HepG2 (cell line): ENCODE data around the gene CAMSAP1. TPM values are rescaled to one million over a fixed set of nuclear protein-coding genes. Genes with fewer than 3 reads are reported as not detected.

Source experiments
- CAMTA2 ChIP-seq: sonication (generic); formaldehyde crosslinking; IDR thresholded peaks from 2 replicates; pipeline ENCODE4 v1.4.0; 2020; ENCODE audit warnings: mild to moderate bottlenecking, missing genetic modification reagents, borderline replicate concordance
- MED13 ChIP-seq: sonication (generic); formaldehyde crosslinking; IDR thresholded peaks from 2 replicates; pipeline ENCODE4 v1.5.0; 2020; ENCODE audit warnings: missing genetic modification reagents
- MEIS1 ChIP-seq: sonication (generic); formaldehyde crosslinking; IDR thresholded peaks from 2 replicates; pipeline ENCODE4 v1.9.0; 2021; ENCODE audit warnings: mild to moderate bottlenecking, missing genetic modification reagents, moderate library complexity, borderline replicate concordance
- NCOA2 ChIP-seq: sonication (generic); formaldehyde crosslinking; IDR thresholded peaks from 2 replicates; pipeline ENCODE4 v1.8.0; 2022; ENCODE audit warnings: inconsistent platforms
- PAX8 ChIP-seq: sonication (generic); formaldehyde crosslinking; IDR thresholded peaks from 2 replicates; pipeline ENCODE4 v1.8.0; 2022; ENCODE audit warnings: mild to moderate bottlenecking, missing genetic modification reagents, borderline replicate concordance
- PHF20 ChIP-seq: sonication (generic); formaldehyde crosslinking; IDR thresholded peaks from 2 replicates; pipeline ENCODE4 v1.5.0; 2020; ENCODE audit warnings: mild to moderate bottlenecking, missing genetic modification reagents
- POLR2A ChIP-seq, 2 experiments: IDR thresholded peaks; 2 replicates each; pipeline ENCODE4 v1.6.1; 2011; ENCODE audit warnings: low read depth in 2 of 2, low read length in 2 of 2, mild to moderate bottlenecking in 1 of 2, moderate library complexity in 1 of 2; ENCODE audit not compliant: insufficient read depth in 1 of 2
- POLR2AphosphoS2 ChIP-seq: IDR thresholded peaks from 2 replicates; pipeline ENCODE4 v1.6.1; 2011; ENCODE audit warnings: low read depth, low read length, improper control_type of control experiment
- PTBP1 ChIP-seq: fragments of 200-400 bp; formaldehyde crosslinking; IDR thresholded peaks from 2 replicates; pipeline ENCODE4 v1.6.1; 2018; ENCODE audit warnings: low read length, low read depth; ENCODE audit not compliant: poor library complexity, severe bottlenecking
- SMARCC2 ChIP-seq: fragments of 450-650 bp; IDR thresholded peaks from 2 replicates; pipeline ENCODE4 v1.6.1; 2017; ENCODE audit warnings: antibody characterized with exemption, mild to moderate bottlenecking
- SRY ChIP-seq: sonication (generic); formaldehyde crosslinking; IDR thresholded peaks from 2 replicates; pipeline ENCODE4 v1.8.0; 2022; ENCODE audit warnings: mild to moderate bottlenecking, missing genetic modification reagents
- TAF1 ChIP-seq: sonication (generic); formaldehyde crosslinking; IDR thresholded peaks from 2 replicates; pipeline ENCODE4 v1.4.0; 2020; ENCODE audit warnings: missing genetic modification reagents
- ZBTB21 ChIP-seq: sonication (generic); formaldehyde crosslinking; IDR thresholded peaks from 2 replicates; pipeline ENCODE4 v1.4.0; 2020; ENCODE audit warnings: missing genetic modification reagents
- ZBTB38 ChIP-seq: sonication (generic); formaldehyde crosslinking; IDR thresholded peaks from 2 replicates; pipeline ENCODE4 v1.5.1; 2020; ENCODE audit warnings: mild to moderate bottlenecking, missing genetic modification reagents
- ZC3H13 ChIP-seq: sonication (generic); formaldehyde crosslinking; IDR thresholded peaks from 2 replicates; pipeline ENCODE4 v1.8.1; 2023; ENCODE audit warnings: mild to moderate bottlenecking, missing genetic modification reagents, moderate library complexity
- ZNF160 ChIP-seq: sonication (generic); formaldehyde crosslinking; IDR thresholded peaks from 2 replicates; pipeline ENCODE4 v1.8.0; 2022; ENCODE audit warnings: mild to moderate bottlenecking, inconsistent platforms, missing genetic modification reagents
- ZNF367 ChIP-seq: sonication (generic); formaldehyde crosslinking; IDR thresholded peaks from 2 replicates; pipeline ENCODE4 v1.4.0; 2020; ENCODE audit warnings: missing genetic modification reagents, borderline replicate concordance
- ZNF484 ChIP-seq: sonication (generic); formaldehyde crosslinking; IDR thresholded peaks from 2 replicates; pipeline ENCODE4 v1.5.1; 2020; ENCODE audit warnings: mild to moderate bottlenecking, low read depth, missing genetic modification reagents, borderline replicate concordance
- ZNF567 ChIP-seq: sonication (generic); formaldehyde crosslinking; IDR thresholded peaks from 2 replicates; pipeline ENCODE4 v1.8.1; 2023; ENCODE audit warnings: mild to moderate bottlenecking, missing genetic modification reagents, borderline replicate concordance
- polyA plus RNA-seq, 8 experiments: library from polyadenylated mRNA; depleted of rRNA in 3 of 8; stranded (reverse) in 7 of 8; unstranded in 1 of 8; fragments of >200 nt; fragmentation: Illumina TruSeq in 4 of 8; extraction: Trizol in 4 of 8; gene quantifications; 2 replicates each; pipeline versions ENCODE4 v1.2.1 to v1.2.3, GENCODE V29; 2011 to 2016; ENCODE audit warnings: low read depth in 4 of 8, missing spikeins in 1 of 8, mixed read lengths in 1 of 8; ENCODE audit not compliant: insufficient read depth in 1 of 8
- total RNA-seq, 5 experiments: library from RNA; depleted of rRNA; stranded (reverse); fragments of >200 nt; fragmentation: Illumina TruSeq; extraction: Trizol; gene quantifications; 2 replicates each; pipeline ENCODE4 v1.2.3, GENCODE V29; 2016; ENCODE audit warnings: low read depth in 1 of 5
- TF ChIP-seq, protein P1 (sequence below), 2 experiments: IDR thresholded peaks; 2 replicates each; pipeline ENCODE4 v1.6.1; 2011 to 2012; ENCODE audit warnings: low read length in 2 of 2, borderline replicate concordance in 1 of 2, low read depth in 1 of 2, mild to moderate bottlenecking in 1 of 2, moderate library complexity in 1 of 2
- TF ChIP-seq, protein P2 (sequence below): IDR thresholded peaks from 2 replicates; pipeline ENCODE4 v1.6.1; 2016; ENCODE audit warnings: mild to moderate bottlenecking, missing biosample characterization, missing genetic modification reagents
- TF ChIP-seq, protein P3 (sequence below): IDR thresholded peaks from 2 replicates; pipeline ENCODE4 v1.6.1; 2016; ENCODE audit warnings: low read depth, missing genetic modification reagents, missing compliant biosample characterization

The CAMSAP1 gene
- total and polyA plus RNA-seq, 2 of the 13 experiments (the other 11 are each of a cell fraction or from before 2014, with no cell fraction given) = 3.8 to 12.4 TPM

DNA sequence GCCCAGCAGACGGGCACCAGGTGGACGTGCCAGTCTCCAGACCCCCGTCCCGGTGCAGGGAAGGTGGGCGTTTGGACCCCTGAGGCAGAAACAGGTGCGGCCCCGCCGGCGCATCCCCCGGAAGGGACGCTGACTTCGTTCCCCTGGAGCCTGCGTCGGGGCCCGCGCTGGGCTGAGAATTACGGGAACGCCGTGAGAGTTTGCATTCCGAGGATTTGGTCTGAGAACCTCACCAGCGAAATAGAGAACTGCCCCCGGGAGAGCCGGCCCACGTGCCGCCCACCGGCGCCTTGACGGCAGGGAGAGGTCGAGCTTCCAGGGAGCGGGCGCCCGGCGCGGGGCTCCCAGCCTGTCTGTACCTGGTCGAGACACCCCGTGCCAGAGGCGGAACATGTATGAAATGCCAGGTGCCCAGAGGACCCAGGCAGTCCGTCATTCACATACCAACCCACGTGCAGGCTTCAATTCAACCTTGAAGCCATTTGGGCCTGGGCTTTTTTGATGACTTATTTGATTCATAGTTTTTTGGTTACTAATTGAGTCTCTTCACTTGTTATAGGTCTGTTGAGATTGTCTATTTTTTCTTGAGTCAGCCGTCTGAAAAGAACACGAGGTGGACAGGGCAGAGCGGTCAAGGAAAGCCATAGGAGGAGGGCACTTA is 877 bp upstream of the CAMSAP1 start (continued):
- TF ChIP-seq, protein P1, sequence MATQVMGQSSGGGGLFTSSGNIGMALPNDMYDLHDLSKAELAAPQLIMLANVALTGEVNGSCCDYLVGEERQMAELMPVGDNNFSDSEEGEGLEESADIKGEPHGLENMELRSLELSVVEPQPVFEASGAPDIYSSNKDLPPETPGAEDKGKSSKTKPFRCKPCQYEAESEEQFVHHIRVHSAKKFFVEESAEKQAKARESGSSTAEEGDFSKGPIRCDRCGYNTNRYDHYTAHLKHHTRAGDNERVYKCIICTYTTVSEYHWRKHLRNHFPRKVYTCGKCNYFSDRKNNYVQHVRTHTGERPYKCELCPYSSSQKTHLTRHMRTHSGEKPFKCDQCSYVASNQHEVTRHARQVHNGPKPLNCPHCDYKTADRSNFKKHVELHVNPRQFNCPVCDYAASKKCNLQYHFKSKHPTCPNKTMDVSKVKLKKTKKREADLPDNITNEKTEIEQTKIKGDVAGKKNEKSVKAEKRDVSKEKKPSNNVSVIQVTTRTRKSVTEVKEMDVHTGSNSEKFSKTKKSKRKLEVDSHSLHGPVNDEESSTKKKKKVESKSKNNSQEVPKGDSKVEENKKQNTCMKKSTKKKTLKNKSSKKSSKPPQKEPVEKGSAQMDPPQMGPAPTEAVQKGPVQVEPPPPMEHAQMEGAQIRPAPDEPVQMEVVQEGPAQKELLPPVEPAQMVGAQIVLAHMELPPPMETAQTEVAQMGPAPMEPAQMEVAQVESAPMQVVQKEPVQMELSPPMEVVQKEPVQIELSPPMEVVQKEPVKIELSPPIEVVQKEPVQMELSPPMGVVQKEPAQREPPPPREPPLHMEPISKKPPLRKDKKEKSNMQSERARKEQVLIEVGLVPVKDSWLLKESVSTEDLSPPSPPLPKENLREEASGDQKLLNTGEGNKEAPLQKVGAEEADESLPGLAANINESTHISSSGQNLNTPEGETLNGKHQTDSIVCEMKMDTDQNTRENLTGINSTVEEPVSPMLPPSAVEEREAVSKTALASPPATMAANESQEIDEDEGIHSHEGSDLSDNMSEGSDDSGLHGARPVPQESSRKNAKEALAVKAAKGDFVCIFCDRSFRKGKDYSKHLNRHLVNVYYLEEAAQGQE (IDR thresholded peaks at IDR 0.05; ENCODE audit: borderline replicate concordance in 1 of 2, low read depth in 1 of 2, low read length in 2 of 2) = no peak
- TF ChIP-seq ZNF484 (CRISPR knock-in tag) (no peak), POLR2AphosphoS2 (no peak), SRY (CRISPR knock-in tag) (no peak), TAF1 (CRISPR knock-in tag) (0 out of 2 replicates have a peak, but pooled peaks have one; percentile 2), ZNF367 (CRISPR knock-in tag) (no peak), PAX8 (no peak), NCOA2 (CRISPR knock-in tag) (no peak), ZNF160 (CRISPR knock-in tag) (no peak), MEIS1 (0 out of 2 replicates have a peak, but pooled peaks have one; percentile 11), ZC3H13 (CRISPR knock-in tag) (peak; percentile 72; the same call in 1 of the 2 replicates), PTBP1 (no peak), MED13 (CRISPR knock-in tag) (no peak), ZBTB21 (CRISPR knock-in tag) (no peak), SMARCC2 (no peak), POLR2A (IDR thresholded peaks at IDR 0.05; ENCODE audit: insufficient read depth in 1 of 2, low read depth in 2 of 2, low read length in 2 of 2) (no peak), ZBTB38 (CRISPR knock-in tag) (no peak), PHF20 (CRISPR knock-in tag) (peak; percentile 42), ZNF567 (CRISPR knock-in tag) (no peak), CAMTA2 (CRISPR knock-in tag) (0 out of 2 replicates have a peak, but pooled peaks have one; percentile 85)
- TF ChIP-seq, protein P2, sequence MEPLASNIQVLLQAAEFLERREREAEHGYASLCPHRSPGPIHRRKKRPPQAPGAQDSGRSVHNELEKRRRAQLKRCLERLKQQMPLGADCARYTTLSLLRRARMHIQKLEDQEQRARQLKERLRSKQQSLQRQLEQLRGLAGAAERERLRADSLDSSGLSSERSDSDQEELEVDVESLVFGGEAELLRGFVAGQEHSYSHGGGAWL = peak; percentile 43; the same call in 1 of the 2 replicates
- TF ChIP-seq, protein P3, sequence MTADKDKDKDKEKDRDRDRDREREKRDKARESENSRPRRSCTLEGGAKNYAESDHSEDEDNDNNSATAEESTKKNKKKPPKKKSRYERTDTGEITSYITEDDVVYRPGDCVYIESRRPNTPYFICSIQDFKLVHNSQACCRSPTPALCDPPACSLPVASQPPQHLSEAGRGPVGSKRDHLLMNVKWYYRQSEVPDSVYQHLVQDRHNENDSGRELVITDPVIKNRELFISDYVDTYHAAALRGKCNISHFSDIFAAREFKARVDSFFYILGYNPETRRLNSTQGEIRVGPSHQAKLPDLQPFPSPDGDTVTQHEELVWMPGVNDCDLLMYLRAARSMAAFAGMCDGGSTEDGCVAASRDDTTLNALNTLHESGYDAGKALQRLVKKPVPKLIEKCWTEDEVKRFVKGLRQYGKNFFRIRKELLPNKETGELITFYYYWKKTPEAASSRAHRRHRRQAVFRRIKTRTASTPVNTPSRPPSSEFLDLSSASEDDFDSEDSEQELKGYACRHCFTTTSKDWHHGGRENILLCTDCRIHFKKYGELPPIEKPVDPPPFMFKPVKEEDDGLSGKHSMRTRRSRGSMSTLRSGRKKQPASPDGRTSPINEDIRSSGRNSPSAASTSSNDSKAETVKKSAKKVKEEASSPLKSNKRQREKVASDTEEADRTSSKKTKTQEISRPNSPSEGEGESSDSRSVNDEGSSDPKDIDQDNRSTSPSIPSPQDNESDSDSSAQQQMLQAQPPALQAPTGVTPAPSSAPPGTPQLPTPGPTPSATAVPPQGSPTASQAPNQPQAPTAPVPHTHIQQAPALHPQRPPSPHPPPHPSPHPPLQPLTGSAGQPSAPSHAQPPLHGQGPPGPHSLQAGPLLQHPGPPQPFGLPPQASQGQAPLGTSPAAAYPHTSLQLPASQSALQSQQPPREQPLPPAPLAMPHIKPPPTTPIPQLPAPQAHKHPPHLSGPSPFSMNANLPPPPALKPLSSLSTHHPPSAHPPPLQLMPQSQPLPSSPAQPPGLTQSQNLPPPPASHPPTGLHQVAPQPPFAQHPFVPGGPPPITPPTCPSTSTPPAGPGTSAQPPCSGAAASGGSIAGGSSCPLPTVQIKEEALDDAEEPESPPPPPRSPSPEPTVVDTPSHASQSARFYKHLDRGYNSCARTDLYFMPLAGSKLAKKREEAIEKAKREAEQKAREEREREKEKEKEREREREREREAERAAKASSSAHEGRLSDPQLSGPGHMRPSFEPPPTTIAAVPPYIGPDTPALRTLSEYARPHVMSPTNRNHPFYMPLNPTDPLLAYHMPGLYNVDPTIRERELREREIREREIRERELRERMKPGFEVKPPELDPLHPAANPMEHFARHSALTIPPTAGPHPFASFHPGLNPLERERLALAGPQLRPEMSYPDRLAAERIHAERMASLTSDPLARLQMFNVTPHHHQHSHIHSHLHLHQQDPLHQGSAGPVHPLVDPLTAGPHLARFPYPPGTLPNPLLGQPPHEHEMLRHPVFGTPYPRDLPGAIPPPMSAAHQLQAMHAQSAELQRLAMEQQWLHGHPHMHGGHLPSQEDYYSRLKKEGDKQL (CRISPR knock-in tag) = no peak
